GM18508 (cell line): ENCODE results near the gene NDUFAF3.
A peak's percentile ranks its signal among the peaks of the same experiment; 100 is the strongest.
"Not testable (repeated sequence)": the region's sequence is repeated elsewhere in the genome, so short reads cannot be mapped to it uniquely, and the experiment has no call there.

Experiments
- ATAC-seq: cut with Tn5 transposase; IDR thresholded peaks from one replicate; pipeline ENCODE4 v1.9.1; 2021; ENCODE audit warnings: moderate number of reproducible peaks; ENCODE audit not compliant: insufficient read depth, unreplicated experiment

The NDUFAF3 gene

DNA sequence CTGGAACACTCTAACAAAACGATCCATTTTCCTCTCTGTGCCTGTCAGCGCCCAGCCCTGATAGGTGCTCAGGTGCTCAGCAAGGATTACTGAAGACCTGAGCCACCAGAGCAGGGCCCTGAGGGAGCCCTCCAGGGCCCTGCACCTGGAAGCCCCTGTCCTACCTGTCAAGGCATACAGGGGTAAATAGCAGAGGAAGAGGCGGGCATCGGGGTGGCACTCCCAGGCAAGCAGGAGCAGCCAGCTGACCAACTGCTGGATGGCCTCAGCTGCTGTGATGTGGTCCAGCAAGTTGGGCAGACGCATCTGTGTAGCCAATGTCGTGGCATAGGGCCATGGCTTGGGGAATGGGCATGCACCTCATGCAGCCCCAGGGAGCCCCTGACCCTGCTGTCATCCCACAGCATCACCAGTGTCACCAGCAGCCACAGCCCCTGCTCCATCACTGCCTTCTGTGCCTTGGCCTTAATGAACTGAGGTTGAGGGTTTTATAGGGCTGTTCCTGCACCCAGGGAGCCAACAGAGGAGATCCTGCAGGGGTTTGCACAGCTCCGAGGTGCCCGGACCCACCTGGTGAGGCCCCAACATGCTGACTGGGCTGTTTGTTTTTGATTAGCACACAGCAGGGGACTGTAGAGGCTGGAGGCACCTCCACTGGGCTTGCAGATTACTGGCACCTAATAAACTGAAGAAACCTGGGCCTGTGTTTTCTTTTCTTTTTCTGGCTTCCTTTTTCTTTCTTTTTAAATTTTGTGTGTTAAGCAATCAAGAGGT is 22.6 kb upstream of the NDUFAF3 start:
- ATAC-seq, result no peak

DNA sequence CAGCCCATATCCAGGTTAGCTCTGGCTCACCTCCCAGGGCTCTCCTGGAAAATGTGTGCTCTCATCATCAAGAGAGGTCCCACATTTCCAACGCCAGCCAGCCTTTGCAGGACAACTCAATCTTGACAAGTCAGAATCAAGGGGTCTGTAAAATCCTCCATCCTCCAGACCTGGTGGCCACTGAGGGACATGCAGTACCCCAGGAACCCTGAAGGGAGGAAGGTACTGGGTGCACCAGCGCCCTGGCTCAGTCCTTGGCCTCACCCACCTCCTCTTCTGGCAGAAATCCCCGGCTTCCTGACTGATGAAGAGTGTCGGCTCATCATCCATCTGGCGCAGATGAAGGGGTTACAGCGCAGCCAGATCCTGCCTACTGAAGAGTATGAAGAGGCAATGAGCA is 20.8 kb upstream of the NDUFAF3 start:
- no peak for ATAC-seq

GRCh38 chr3:49004352-49005302 is 17.3 kb upstream of the NDUFAF3 start:
- no peak for ATAC-seq

GRCh38 chr3:49005303-49005680 is 16.6 kb upstream of the NDUFAF3 start:
- ATAC-seq, result no peak

- ATAC-seq, result no peak
Measured at GRCh38 chr3:49005998-49006397, 15.9 kb upstream of the NDUFAF3 start.

- ATAC-seq, result no peak
Measured at GRCh38 chr3:49006408-49007067, 15.4 kb upstream of the NDUFAF3 start.

GRCh38 chr3:49007068-49007770 is 14.7 kb upstream of the NDUFAF3 start, which contains the start of gene WDR6:
Gene WDR6 (plus strand): TSS chr3:49007391. CDS start chr3:49007432, 41 bp downstream.
- ATAC-seq, result peak; percentile 56

DNA sequence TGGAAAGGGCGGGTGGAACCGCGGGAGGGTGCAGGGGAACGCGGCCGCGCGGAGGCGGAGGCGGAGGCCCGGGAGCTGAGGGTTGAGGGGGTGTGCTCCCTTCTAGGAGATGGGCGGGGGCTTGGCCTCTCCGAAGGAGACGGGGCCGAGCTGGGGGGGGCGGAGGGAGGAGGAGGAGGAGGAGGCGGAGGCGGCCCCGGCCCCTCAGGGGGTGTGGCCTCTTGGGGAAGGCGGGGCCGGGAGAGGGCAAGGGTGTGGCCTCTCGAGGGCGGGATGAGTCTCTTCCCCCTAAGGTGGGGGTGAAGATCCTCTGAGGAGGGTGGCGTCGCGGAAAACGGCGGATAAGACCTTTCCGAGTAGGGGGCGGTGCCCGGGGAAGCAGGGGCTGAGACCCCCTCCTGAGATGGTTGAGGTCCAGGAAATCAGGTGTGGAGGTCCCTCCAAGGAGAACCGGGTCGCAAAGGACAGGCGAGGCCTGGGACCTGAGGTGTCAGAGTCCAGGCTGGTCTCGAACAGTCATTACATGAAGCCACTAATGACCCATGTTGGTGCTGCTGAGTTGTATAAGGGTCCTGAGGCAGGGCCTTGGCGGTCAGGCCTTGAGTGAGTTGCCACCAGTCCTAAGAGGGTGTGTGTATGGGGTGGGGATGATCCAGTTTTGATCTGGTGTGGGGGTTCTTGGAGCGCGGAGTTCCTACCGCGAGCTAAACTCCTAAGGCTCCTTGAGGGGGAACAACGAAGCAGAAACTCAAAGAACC is 14.0 kb upstream of the NDUFAF3 start:
- no peak for ATAC-seq

DNA sequence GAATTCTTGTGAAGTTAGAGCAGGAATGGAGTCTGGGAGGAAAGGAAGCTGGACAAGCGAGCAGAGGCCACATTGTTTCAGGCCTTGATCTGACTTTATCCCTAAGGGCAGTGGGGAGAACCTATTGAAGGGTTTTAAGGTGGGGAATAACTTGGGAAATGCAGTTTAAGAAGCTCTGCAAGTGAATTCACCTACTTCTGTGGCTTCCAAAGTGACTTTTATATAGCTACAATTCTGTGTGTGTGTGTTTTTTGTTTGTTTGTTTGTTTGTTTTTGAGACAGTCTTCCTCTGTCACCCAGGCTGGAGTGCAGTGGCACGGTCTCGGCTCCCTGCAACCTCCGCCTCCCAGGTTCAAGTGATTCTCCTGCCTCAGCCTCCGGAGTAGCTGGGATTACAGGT is 13.3 kb upstream of the NDUFAF3 start:
- ATAC-seq, result not testable (repeated sequence)

GRCh38 chr3:49009396-49009795 is 12.5 kb upstream of the NDUFAF3 start:
- ATAC-seq, result no peak

DNA sequence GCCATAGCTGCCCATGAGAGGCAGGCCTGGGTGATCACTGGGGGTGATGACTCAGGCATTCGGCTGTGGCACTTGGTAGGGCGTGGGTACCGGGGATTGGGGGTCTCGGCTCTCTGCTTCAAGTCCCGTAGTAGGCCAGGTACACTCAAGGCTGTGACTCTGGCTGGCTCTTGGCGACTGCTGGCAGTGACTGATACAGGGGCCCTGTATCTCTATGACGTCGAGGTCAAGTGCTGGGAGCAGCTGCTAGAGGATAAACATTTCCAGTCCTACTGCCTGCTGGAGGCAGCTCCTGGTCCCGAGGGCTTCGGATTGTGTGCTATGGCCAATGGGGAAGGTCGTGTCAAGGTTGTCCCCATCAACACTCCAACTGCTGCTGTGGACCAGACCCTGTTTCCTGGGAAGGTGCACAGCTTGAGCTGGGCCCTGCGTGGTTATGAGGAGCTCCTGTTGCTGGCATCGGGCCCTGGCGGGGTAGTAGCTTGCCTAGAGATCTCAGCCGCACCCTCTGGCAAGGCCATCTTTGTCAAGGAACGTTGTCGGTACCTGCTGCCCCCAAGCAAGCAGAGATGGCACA is 9.4 kb upstream of the NDUFAF3 start:
- ATAC-seq, result no peak

- no peak for ATAC-seq
Measured at GRCh38 chr3:49013113-49013737, 8.7 kb upstream of the NDUFAF3 start.

GRCh38 chr3:49013738-49014660 is 7.9 kb upstream of the NDUFAF3 start:
- no peak for ATAC-seq

- no peak for ATAC-seq
Measured at GRCh38 chr3:49015072-49015471, 6.8 kb upstream of the NDUFAF3 start.

DNA sequence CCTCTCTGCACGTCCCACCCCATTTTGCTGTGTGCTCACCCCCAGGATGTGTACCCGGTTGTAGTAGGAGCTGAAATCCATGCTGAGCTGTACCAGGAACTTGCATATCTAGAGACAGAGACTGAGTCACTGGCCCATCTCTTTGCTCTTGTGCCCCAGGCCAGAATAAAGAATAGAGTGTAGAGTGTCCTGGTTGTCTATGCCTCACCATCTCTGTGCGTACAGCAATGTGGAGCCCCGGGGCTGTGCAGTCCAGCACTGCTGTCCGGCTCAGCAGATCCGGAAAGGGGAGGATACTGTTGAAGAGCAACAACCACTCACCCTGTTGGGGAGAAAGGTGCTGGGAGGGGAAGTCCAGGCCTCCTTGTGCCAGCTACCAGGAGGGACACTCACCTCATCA is 6.2 kb upstream of the NDUFAF3 start:
- ATAC-seq, result no peak

DNA sequence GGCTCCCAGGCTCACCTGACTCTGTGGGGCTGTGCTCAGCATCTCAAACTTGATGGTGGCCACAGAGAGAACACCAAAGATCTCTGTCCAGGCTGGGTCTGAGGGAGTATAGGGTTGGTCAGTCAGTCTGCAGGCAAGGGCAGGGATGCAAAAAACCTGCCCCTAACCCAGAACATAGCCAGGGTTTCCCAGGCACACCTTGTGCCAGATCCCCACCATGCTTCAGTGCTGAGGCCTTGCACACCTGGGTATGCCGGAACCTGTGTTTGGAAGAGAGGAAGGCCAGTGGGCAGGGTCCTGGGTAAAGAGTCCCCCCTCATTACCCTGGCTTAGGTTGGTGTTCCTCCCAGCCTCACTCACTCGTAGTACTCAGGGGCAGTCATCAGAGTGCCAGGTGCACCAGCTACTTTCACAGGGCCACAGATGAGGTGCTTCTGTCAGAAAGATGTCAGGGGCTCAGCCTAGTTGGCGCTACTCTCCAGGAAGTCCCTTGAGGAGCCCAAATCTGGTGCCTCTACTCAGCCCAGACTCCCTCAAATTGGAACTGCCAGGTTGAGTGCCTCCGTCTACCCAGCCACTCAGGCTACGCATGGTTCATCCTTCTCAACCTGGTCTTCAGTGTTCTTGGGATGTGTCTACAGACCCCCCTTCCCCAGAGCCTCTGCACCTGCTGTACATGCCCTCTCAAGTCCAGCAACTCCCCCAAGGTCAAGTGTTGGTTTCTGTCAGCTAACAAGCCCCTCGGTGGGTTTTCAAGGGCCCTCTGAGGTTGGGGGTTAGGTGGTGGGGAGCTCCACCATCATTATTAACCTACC is 5.3 kb upstream of the NDUFAF3 start:
- no peak for ATAC-seq
